ENCODE results near the gene ASCC3.

- no peak for TF ChIP-seq CTCF (IDR thresholded peaks at IDR 0.05)
- no peak for TF ChIP-seq POLR2A (IDR thresholded peaks at IDR 0.05; ENCODE audit: low read depth)
- no peak for TF ChIP-seq EP300 (IDR thresholded peaks at IDR 0.05)
These were observed 372.0 kb downstream of the ASCC3 start for GRCh38 chr6:100509101-100509500.
